IPS DF 6.9 (cell line): ENCODE data around the gene EPN1.

Experiments
- DNase-seq: peaks from one replicate; pipeline ENCODE4 v3.0.0-alpha.2; 2013; ENCODE audit warnings: low read depth, low spot score
- H3K27ac ChIP-seq: one replicate; pipeline ENCODE4 v1.5.1; 2013; ENCODE audit warnings: low read length, control low read depth
- H3K27me3 ChIP-seq: 2 replicates; pipeline ENCODE4 v1.6.1; 2013; ENCODE audit warnings: mild to moderate bottlenecking, low read length; ENCODE audit not compliant: control insufficient read depth, insufficient read depth
- H3K36me3 ChIP-seq: 2 replicates; pipeline ENCODE4 v1.6.1; 2013; ENCODE audit warnings: low read length; ENCODE audit not compliant: control insufficient read depth, insufficient read depth
- H3K4me1 ChIP-seq: 2 replicates; pipeline ENCODE4 v1.6.1; 2013; ENCODE audit warnings: low read length; ENCODE audit not compliant: control insufficient read depth, insufficient read depth
- H3K4me3 ChIP-seq: 2 replicates; pipeline ENCODE4 v1.5.1; 2013; ENCODE audit warnings: mild to moderate bottlenecking, low read length
- H3K9me3 ChIP-seq: 2 replicates; pipeline ENCODE4 v1.6.1; 2013; ENCODE audit warnings: low read length, inconsistent platforms; ENCODE audit not compliant: control insufficient read depth, insufficient read depth
- WGBS: extraction: QIAGEN DNeasy Blood & Tissue Kit; methylation state at CpG from one replicate; pipeline ENCODE4 v1.1.7; 2013; ENCODE audit warnings: mixed read lengths, missing lambda C conversion rate; ENCODE audit not compliant: insufficient read length, insufficient coverage; 5-methylcytosine and 5-hydroxymethylcytosine counted together

EPN1 gene

DNA sequence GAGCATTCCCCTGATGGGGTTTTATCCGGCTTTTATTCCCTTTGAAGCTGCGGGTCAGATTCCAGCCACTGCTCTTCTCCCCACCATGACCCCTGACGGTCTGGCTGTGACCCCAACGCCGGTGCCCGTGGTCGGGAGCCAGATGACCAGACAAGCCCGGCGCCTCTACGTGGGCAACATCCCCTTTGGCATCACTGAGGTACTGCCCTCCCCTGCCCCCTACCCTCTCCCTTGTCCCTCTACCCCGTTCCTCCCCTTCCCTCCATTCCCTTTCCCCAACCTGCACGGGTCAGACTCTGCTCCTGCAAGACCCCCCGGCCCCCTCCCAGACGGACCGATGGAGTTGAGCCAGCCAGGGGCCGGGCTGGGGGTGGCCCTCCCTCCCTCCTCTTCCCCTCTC, 14.0 kb upstream of the EPN1 start:
- no peak overlapping the region for H3K27ac ChIP-seq
- no CpG with 5 or more reads among the region's 16 CpGs for WGBS
- no peak for DNase-seq
- no peaks in the 10 kb centered on the region for H3K9me3 ChIP-seq
- no peak overlapping the region for H3K4me3 ChIP-seq
- H3K4me1 ChIP-seq = peaks cover 1% of the 10 kb centered on the region; the same call in 1 of the 2 replicates
- H3K27me3 ChIP-seq = no peaks in the 10 kb centered on the region
- H3K36me3 ChIP-seq = peaks cover 53% of the 10 kb centered on the region

DNA sequence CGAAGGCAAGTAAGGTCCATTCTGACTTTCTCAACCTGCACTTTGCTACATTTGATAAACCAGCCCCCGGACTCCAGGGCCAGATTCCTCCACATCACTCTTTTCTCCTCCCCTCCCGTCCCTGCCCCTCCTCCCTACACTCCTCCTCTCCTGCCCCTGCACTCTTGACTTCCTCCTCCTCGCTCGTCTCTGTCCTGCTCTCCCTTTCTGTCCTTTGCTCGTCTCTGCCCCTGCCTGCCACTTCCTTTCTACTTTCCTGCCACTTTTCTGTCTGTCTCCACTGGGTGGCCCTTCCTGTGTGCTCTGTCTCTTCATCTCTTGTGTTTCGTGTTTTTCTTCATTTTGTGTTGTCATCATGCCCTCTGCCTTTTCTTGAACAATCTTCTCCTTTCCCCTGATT, 13.2 kb upstream of the EPN1 start:
- Histone ChIP-seq H3K27ac (no peak overlapping the region), H3K9me3 (no peaks in the 10 kb centered on the region), H3K36me3 (peaks cover 61% of the 10 kb centered on the region), H3K4me1 (peaks cover 1% of the 10 kb centered on the region; the same call in 1 of the 2 replicates), H3K27me3 (no peaks in the 10 kb centered on the region), H3K4me3 (no peak overlapping the region)
- DNase-seq = no peak
- no CpG with 5 or more reads among the region's 7 CpGs for whole genome bisulfite sequencing

DNA sequence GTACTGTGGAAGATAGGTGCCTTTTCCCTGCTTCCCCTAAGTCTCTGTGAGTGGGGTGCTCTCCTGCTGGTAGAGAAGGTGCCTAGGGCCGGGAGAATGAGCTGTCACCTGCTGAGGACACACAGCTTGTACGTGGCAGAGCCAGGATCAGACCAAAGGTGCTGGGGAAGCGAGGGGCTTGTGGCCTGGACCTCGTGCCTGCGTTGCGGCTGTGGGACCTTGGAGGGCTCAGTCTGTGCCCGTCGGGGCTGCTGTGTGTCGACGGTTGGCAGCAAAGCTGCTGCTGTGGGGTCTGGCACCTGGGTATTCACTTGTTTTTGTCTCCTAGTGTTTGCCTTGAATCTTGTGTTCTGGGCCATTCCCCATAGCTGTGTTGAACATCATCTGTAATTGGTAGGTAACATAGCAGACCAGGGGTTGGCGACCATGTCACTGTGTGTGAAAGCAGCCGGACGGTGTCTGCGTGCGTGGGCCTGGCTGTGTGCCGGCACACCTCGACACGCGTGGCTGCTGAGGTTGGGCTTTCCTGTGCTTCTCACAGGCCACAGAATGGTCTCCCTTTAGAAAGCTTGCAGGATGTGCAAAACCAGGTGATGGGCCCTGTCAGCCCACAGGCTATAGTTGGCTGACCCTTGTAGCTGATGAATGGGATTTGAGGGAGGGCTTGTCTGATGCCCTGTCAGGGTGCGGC, 11.0 kb upstream of the EPN1 start:
- H3K27me3 ChIP-seq = no peaks in the 10 kb centered on the region
- H3K9me3 ChIP-seq = no peaks in the 10 kb centered on the region
- no peak overlapping the region for H3K27ac ChIP-seq
- peaks cover 78% of the 10 kb centered on the region for H3K36me3 ChIP-seq
- no peak overlapping the region for H3K4me3 ChIP-seq
- no peak for DNase-seq
- H3K4me1 ChIP-seq = no peaks in the 10 kb centered on the region
- WGBS = no CpG with 5 or more reads among the region's 20 CpGs

DNA sequence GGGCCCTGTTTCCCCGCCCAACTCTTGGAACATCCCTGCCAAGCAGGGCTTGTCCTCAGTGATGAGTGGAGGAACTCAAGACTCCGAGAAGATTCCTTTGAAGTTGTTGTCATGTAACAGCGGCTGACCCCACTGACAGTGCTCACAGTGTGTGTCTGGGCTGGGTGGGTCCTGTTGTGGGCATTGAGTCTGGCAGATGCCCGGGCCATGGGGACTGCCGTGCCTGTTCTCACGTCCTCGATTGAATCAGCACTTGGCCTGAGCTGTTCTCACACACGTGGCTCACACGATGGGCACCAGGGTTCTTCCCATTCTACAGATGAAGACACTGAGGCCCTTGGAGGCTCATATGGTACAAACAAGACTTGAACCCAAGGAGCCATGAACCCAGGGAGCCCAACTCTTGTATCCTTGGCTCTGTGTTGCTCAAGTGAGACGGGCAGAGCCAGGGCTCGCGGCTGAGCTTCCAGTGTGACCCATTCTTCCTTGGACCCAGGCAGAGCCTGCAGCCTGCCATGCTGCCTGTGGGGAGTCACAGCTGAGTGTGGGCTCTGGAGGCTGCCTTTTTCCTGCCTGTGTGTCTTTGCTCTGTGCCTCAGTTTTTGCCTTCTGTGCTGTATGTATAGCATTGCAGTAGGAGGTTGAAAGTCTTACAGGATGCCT, 8.6 kb upstream of the EPN1 start:
- no peaks in the 10 kb centered on the region for H3K27me3 ChIP-seq
- no peak for DNase-seq
- H3K27ac ChIP-seq = no peak overlapping the region
- H3K9me3 ChIP-seq = no peaks in the 10 kb centered on the region
- H3K4me3 ChIP-seq = no peak overlapping the region
- peaks cover 75% of the 10 kb centered on the region for H3K36me3 ChIP-seq
- no CpG with 5 or more reads among the region's 12 CpGs for WGBS
- no peaks in the 10 kb centered on the region for H3K4me1 ChIP-seq

DNA sequence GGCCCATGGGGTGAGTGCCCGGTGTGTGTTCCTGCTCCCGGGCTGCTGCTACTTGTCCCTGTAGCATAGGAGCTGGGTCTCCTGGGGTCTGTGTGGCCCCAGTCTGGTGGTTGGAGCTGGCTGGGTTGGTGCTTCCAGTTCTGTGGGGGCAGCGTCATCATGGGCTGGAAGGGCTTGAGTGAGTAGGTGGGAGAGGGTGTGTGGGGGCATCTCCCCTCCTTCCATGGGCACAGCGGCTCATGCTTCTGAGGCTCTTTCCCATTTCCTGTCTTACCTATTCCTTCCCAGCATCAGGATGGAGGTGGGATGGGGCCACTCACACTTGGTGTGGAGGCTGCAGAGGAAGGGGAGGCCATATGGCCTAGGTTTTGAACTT, 8.0 kb upstream of the EPN1 start:
- H3K36me3 ChIP-seq = peaks cover 70% of the 10 kb centered on the region
- H3K4me1 ChIP-seq = no peaks in the 10 kb centered on the region
- no peaks in the 10 kb centered on the region for H3K27me3 ChIP-seq
- no peak overlapping the region for H3K4me3 ChIP-seq
- WGBS = no CpG with 5 or more reads among the region's 4 CpGs
- no peak overlapping the region for H3K27ac ChIP-seq
- no peak for DNase-seq
- H3K9me3 ChIP-seq = no peaks in the 10 kb centered on the region

DNA sequence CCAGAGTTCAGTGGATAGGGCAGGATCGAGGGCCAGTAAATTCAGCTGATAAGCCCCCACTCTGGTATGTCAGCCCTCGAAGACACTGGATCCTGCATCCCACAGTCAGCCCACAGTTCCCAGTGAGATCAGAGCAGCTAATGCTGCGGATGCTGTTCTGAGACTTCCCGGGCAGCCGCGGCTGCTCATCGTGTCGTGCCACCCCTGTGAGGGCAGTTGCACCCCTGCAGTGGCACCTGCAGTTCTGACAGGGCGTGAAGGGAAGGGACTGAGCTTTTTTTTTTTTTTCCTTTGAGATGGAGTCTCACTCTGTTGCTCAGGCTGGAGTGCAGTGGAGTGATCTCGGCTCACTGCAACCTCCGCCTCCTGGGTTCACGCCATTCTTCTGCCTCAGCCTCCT, 7.5 kb upstream of the EPN1 start:
- Histone ChIP-seq H3K27me3 (no peaks in the 10 kb centered on the region), H3K27ac (no peak overlapping the region), H3K4me3 (no peak overlapping the region), H3K9me3 (no peaks in the 10 kb centered on the region), H3K4me1 (no peaks in the 10 kb centered on the region), H3K36me3 (peaks cover 67% of the 10 kb centered on the region)
- no peak for DNase-seq
- no CpG with 5 or more reads among the region's 12 CpGs for WGBS

DNA sequence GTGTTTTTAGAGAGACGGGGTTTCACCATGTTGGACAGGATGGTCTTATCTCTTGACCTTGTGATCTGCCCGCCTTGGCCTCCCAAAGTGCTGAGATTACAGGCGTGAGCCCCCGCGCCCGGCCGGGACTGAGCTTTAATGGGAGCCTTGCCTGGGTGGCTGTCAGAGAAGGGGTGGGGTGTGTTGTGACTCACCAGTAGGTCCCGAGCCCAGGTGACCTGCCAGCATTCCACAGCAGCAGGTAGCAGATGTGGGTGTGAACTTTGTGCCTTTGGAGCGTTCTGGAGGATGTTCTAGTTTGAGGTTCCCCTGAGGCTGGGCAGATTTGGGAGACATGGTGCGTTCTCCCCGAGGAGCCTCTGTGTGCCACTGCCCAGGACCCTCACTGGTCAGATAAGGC, 7.1 kb upstream of the EPN1 start:
- Histone ChIP-seq H3K4me1 (no peaks in the 10 kb centered on the region), H3K9me3 (no peaks in the 10 kb centered on the region), H3K27me3 (no peaks in the 10 kb centered on the region), H3K36me3 (peaks cover 63% of the 10 kb centered on the region), H3K27ac (no peak overlapping the region), H3K4me3 (no peak overlapping the region)
- DNase-seq = no peak
- no CpG with 5 or more reads among the region's 11 CpGs for WGBS

DNA sequence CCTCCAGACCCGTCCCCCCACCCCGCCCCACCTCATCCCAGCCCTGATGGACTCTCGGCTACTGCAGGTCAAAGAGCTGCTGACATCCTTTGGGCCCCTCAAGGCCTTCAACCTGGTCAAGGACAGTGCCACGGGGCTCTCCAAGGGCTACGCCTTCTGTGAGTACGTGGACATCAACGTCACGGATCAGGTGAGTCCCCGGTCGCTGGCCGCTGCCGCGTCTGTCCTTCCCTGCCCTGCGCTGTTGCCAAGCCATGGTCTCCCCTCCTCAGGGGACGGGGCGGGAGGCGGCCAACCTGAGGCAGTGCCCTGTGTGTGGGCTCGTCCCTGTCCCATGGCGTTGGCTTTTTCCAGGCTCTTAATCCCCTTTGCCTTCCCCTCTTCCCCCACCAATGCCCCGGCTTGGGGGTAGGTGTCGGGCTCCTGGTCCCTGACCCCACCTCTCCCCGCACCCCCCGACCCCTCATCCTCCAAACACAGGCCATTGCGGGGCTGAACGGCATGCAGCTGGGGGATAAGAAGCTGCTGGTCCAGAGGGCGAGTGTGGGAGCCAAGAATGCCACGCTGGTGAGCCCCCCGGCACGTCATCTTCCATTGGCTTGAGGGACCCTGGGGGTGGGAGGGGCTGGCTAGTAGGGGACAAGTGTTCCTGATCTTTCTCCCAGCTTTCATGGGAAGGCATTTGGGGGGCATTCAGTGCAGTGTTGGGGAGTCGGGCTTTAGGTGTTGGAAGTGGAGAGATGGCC, 6.2 kb upstream of the EPN1 start:
- no peaks in the 10 kb centered on the region for H3K4me1 ChIP-seq
- peaks cover 54% of the 10 kb centered on the region for H3K36me3 ChIP-seq
- no peaks in the 10 kb centered on the region for H3K9me3 ChIP-seq
- no peak overlapping the region for H3K27ac ChIP-seq
- H3K4me3 ChIP-seq = no peak overlapping the region
- DNase-seq = no peak
- H3K27me3 ChIP-seq = no peaks in the 10 kb centered on the region
- WGBS = no CpG with 5 or more reads among the region's 30 CpGs

DNA sequence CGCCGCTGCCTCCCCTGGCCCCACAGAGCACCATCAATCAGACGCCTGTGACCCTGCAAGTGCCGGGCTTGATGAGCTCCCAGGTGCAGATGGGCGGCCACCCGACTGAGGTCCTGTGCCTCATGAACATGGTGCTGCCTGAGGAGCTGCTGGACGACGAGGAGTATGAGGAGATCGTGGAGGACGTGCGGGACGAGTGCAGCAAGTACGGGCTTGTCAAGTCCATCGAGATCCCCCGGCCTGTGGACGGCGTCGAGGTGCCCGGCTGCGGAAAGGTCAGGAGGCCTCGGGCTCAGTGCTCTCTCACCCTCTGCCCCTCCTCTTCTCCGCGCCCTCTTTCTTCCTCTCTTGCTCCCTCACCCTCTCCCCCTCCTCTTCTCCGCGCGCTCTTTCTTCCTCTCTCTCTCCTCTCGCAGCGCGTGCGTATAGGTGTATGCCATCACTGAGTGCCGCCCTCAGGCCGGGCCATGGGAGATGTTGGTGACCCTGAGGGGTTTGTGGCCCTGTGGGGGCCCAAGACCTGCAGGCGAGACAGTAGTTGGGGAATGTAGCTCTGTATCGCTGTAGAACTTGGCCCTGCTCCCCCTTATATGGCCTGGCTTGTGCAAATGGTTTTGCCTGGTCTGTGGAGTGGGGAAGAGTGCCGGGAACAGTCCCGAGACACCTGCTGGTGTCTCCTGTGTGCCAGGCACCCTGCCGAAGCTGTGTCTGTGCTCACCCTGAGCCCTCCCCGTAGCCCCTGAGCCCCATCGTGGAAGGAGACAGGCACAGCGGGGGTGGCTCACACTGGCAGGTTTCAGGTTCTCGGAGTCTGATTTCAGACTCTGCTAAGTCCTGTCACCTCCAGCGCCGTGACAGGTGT, 5.4 kb upstream of the EPN1 start:
- H3K27ac ChIP-seq = no peak overlapping the region
- H3K36me3 ChIP-seq = peaks cover 47% of the 10 kb centered on the region
- no peaks in the 10 kb centered on the region for H3K27me3 ChIP-seq
- no peak overlapping the region for H3K4me3 ChIP-seq
- 100% methylated on average over 4 of the region's 43 CpGs for WGBS
- H3K4me1 ChIP-seq = no peaks in the 10 kb centered on the region
- H3K9me3 ChIP-seq = no peaks in the 10 kb centered on the region
- no peak for DNase-seq
